HG03280 (cell line): ENCODE results near the gene PPP1CB.
A peak's percentile ranks its signal among the peaks of the same experiment; 100 is the strongest.
"Not testable (repeated sequence)": the region's sequence is repeated elsewhere in the genome, so short reads cannot be mapped to it uniquely, and the experiment has no call there.

ENCODE experiments used
- ATAC-seq: cut with Tn5 transposase; IDR thresholded peaks from one replicate; pipeline ENCODE4 v1.9.1; 2021; ENCODE audit warnings: mild to moderate bottlenecking, moderate library complexity; ENCODE audit not compliant: unreplicated experiment

PPP1CB gene

GRCh38 chr2:28742619-28743018 is 9.0 kb upstream of the PPP1CB start:
- ATAC-seq: not testable (repeated sequence)

DNA sequence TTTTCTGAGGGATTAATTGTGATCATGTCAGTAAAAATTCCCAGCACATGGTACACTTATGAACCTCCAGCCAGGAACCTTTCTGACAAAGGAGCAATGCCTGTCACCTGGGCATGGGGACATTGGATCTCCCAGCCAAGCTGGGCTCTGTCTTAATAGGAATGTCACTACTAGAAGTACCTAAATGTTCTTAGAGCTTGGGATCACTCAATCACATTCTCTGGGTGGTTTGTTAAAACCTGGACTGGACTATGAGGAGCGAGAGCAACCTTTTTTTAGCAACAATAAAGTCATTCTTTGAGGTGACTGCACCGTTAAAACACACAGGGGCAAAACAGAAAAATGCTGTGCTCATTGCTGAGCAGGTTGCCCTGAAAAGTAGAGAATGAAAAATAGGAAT is 6.4 kb upstream of the PPP1CB start:
- no peak for ATAC-seq

GRCh38 chr2:28745876-28746275 is 5.8 kb upstream of the PPP1CB start:
- ATAC-seq: no peak

- no peak for ATAC-seq
Observed at GRCh38 chr2:28746429-28747111, 5.1 kb upstream of the PPP1CB start.

DNA sequence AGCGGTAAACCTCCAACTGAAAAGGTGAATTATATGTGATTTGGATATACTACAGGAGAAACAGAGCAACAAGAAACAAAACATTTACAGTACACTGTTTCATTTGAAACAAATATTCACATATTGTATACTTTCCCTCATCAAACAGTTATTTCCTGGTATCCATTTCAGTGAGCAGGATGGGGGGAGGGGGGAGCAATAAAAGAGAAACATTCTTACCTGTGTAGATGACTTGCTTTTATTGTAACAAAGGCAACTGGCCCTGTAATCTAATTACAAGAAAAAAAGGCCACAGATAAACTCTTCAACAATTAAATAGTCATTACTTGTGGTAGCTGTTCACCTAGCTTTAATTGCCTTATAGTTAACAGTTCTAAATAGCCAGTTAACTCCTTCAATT is 3.9 kb upstream of the PPP1CB start:
- ATAC-seq: no peak

DNA sequence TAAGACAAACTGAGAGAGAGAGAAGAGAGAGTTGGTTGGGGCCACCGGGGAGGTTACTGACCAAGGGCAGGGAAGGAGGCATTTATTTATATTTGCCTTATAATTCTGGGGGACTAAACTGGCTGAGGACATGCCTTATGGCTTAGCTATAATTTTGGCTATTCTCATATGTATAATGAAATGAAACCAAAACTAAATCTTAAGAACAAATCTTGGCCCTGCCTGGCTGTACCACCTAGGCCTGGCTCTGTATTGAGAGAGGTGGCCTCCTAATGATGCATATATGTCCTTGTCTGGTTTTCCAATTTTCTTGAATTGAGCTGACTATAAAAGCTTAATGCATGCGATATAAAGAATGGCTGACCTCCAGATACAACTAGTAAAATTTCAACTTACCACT is 3.5 kb upstream of the PPP1CB start:
- ATAC-seq: no peak

DNA sequence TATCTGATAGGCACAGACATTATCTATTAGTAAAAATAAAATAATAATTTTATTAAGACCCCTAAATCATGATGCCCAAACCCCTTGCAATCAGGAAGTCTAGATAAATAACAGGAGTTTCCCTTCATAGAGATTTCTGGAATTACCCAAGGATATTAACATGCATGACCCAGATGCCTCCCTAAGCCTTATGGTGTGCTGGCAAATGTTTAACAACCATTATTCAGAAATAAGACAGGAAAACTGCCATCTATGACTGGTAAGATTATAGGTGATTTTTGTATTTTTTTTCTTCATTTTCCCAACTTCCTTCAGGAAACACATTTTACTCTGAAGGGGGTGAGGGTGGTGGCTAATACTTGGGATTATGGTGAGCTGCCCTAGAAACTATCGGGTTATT is 2.7 kb upstream of the PPP1CB start:
- ATAC-seq: no peak

DNA sequence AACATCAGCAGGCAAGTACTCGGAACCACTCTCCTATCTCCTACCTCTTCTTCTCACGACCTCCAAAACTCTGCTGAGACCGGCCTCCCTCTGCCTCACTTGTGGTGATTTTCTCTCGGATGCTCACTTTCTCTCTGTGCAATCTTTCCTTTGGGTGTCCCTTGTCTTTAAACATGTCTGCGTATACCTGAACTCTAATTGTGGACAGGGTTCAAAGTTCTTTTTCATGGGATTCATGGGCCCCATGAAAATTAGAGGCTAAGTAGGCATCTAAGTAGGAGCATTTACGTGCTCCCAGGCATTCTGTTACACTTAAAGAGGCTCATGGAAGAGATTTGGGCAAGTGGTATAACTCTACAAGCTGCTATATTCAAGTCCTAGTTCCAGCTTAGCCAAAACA is 2.1 kb upstream of the PPP1CB start:
- ATAC-seq: no peak

- ATAC-seq: no peak
Observed at GRCh38 chr2:28750316-28751251, 1.0 kb upstream of the PPP1CB start.

- ATAC-seq: peak; percentile 31
Observed at GRCh38 chr2:28751956-28752630, 463 bp downstream of the PPP1CB start.

GRCh38 chr2:28752631-28753376 is 1.2 kb downstream of the PPP1CB start:
- no peak for ATAC-seq

- no peak for ATAC-seq
Observed at GRCh38 chr2:28754321-28754720, 2.7 kb downstream of the PPP1CB start.

- ATAC-seq: no peak
Observed at GRCh38 chr2:28755421-28755820, 3.8 kb downstream of the PPP1CB start.

DNA sequence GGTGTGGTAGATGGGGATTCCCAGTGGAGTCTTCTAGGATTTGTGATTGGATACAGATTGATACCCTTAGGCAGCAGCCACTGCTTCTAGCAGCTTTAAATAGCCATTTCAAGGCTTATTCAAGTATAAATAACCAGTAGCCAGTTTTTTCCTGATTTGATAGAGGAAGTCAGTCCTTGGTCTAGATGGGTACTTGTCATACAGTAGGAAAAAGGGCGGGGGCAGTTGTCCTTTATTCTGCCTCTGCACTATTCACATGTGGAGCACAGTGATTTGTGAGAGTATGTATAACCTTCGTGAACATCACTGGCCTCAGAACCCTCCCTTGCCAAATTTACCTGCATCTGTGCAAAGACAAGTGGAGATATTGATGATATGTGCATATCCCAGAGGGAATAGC is 6.8 kb downstream of the PPP1CB start:
- no peak for ATAC-seq

- ATAC-seq: no peak
Observed at GRCh38 chr2:28761420-28761819, 9.8 kb downstream of the PPP1CB start.

- no peak for ATAC-seq
Observed at GRCh38 chr2:28764909-28765711, 13.5 kb downstream of the PPP1CB start.

GRCh38 chr2:28766070-28766469 is 14.4 kb downstream of the PPP1CB start:
- ATAC-seq: no peak

DNA sequence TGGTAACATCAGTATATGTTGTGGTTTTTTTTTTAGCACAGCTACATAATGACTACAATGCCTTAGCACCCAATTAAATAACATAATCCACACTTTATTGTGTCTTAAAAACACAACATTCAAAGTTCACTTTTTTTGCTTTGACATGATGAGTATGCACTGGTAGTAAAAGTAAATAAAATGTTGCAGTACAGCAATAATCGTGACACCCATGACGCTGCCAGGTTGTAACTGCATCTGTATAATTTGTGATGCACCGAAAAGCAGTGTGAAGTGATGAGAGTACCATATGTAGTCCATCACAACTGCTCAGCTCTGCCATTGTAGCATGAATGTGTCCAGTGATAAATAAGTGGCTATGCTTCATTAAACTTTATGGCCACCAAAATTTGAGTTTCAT is 15.7 kb downstream of the PPP1CB start:
- ATAC-seq: no peak

GRCh38 chr2:28768422-28768821 is 16.8 kb downstream of the PPP1CB start:
- no peak for ATAC-seq

DNA sequence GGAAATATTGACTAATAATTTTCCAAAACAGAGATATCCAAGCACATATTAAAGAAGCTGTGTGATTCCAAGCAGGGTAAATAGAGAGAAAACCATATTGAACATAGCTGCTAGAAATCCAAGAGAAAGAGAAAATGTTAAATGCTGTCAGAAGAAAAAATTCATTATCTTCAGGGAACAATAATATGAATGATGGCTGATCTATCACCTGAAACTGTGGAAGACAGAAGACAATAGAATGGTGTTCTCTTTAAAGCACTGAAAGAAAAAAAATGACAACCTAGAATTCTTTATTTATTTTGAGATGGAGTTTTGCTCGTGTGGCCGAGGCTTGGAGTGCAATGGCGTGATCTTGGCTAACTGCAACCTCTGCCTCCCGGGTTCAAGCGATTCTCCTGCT is 17.3 kb downstream of the PPP1CB start:
- ATAC-seq: no peak
